GM18511 (cell line): ENCODE results near the gene ABHD13.
"Not testable (repeated sequence)": the region's sequence is repeated elsewhere in the genome, so short reads cannot be mapped to it uniquely, and the experiment has no call there.

Source experiments
- ATAC-seq: cut with Tn5 transposase; IDR thresholded peaks from one replicate; pipeline ENCODE4 v1.9.1; 2021; ENCODE audit warnings: mild to moderate bottlenecking, moderate library complexity; ENCODE audit not compliant: unreplicated experiment

Gene ABHD13

GRCh38 chr13:108218044-108218974, at the start of gene ABHD13:
ABHD13 (plus strand) TSS chr13:108218392; CDS start chr13:108229219, 10,827 bp downstream.
- peak; percentile 81 for ATAC-seq

GRCh38 chr13:108168929-108169328, 49.3 kb upstream of the ABHD13 start:
- ATAC-seq: no peak

GRCh38 chr13:108176685-108177274, 41.4 kb upstream of the ABHD13 start:
- ATAC-seq: peak; percentile 72

- ATAC-seq: no peak
Measured at GRCh38 chr13:108178078-108178477, 40.1 kb upstream of the ABHD13 start.

- ATAC-seq: no peak
Measured at GRCh38 chr13:108182652-108183051, 35.5 kb upstream of the ABHD13 start.

- ATAC-seq: no peak
Measured at GRCh38 chr13:108185223-108185622, 33.0 kb upstream of the ABHD13 start.

- no peak for ATAC-seq
Measured at GRCh38 chr13:108188260-108188659, 29.9 kb upstream of the ABHD13 start.

GRCh38 chr13:108190897-108191296, 27.3 kb upstream of the ABHD13 start:
- ATAC-seq: no peak

- no peak for ATAC-seq
Measured at GRCh38 chr13:108193806-108194205, 24.4 kb upstream of the ABHD13 start.

- no peak for ATAC-seq
Measured at GRCh38 chr13:108194435-108194936, 23.7 kb upstream of the ABHD13 start.

- no peak for ATAC-seq
Measured at GRCh38 chr13:108195146-108195545, 23.0 kb upstream of the ABHD13 start.

GRCh38 chr13:108195861-108196260, 22.3 kb upstream of the ABHD13 start:
- ATAC-seq: no peak

GRCh38 chr13:108200781-108201398, 17.3 kb upstream of the ABHD13 start:
- no peak for ATAC-seq

GRCh38 chr13:108210551-108210950, 7.6 kb upstream of the ABHD13 start:
- no peak for ATAC-seq

- peak; percentile 35 for ATAC-seq
Measured at GRCh38 chr13:108212886-108213285, 5.3 kb upstream of the ABHD13 start.

GRCh38 chr13:108213946-108214345, 4.2 kb upstream of the ABHD13 start:
- no peak for ATAC-seq

GRCh38 chr13:108214441-108215271, 3.5 kb upstream of the ABHD13 start:
- ATAC-seq: no peak

GRCh38 chr13:108215436-108215835, 2.8 kb upstream of the ABHD13 start, which contains the start of gene LIG4:
LIG4 (minus strand) TSS chr13:108215536; CDS start chr13:108211268, 4,268 bp downstream.
- ATAC-seq: peak; percentile 62

GRCh38 chr13:108217307-108218043, 717 bp upstream of the ABHD13 start:
- ATAC-seq: not testable (repeated sequence)

GRCh38 chr13:108220041-108220440, 1.8 kb downstream of the ABHD13 start:
- no peak for ATAC-seq
